ENCODE results near the gene TBR1. TPM values are rescaled to one million over a fixed set of nuclear protein-coding genes. Genes with fewer than 3 reads are reported as not detected.

TBR1 gene
- total RNA-seq (1 to 10 TPM; 2.4 to 5.3 TPM), polyA plus RNA-seq (ENCODE audit: insufficient read depth, low read depth, low replicate concordance) (0.92 TPM)
- long read RNA-seq, donor 1 = 0 reads
- long read RNA-seq, donor 2 = 0 reads

- intact Hi-C loops (cut with DNase I; ENCODE audit: low total_unique reads) = no loop called here
- Histone ChIP-seq H3K4me3 (no peak within 1 kb of the TSS), H3K36me3 (ENCODE audit: low read depth, missing control alignments) (no peaks in the 10 kb centered on the region), H3K9me3 (no peaks in the 10 kb centered on the region), H3K27me3 (peaks cover 3% of the 10 kb centered on the region), H3K4me1 (no peaks in the 10 kb centered on the region), H3K27ac (no peak within 1 kb of the TSS)
- no peak for DNase-seq
- TF ChIP-seq POLR2A (IDR thresholded peaks at IDR 0.05) = no peak
- TF ChIP-seq CTCF (IDR thresholded peaks at IDR 0.05) = no peak
- 13 to 18% methylated on average over 12 to 16 of the region's 16 CpGs for WGBS, 2 donors
Observed at GRCh38 chr2:161415987-161416707, at the start of gene TBR1. TSS of gene TBR1 (plus strand) at chr2:161416297. CDS start at chr2:161416411, 114 bp downstream.

GRCh38 chr2:161367675-161368074, 48.4 kb upstream of the TBR1 start:
- no peak for TF ChIP-seq CTCF (IDR thresholded peaks at IDR 0.05)
- TF ChIP-seq POLR2A (IDR thresholded peaks at IDR 0.05) = no peak
- no peak overlapping the region for H3K4me3 ChIP-seq
- no peak overlapping the region for H3K27ac ChIP-seq
- no peaks in the 10 kb centered on the region for H3K27me3 ChIP-seq
- intact Hi-C loops (cut with DNase I; ENCODE audit: low total_unique reads) = no loop called here
- no peaks in the 10 kb centered on the region for H3K36me3 ChIP-seq (ENCODE audit: low read depth, missing control alignments)
- 74 to 79% methylated on average over 3 of the region's 3 CpGs for WGBS, 2 donors
- no peaks in the 10 kb centered on the region for H3K9me3 ChIP-seq
- no peaks in the 10 kb centered on the region for H3K4me1 ChIP-seq
- DNase-seq = no peak

GRCh38 chr2:161369311-161369710, 46.8 kb upstream of the TBR1 start:
- no peak overlapping the region for H3K27ac ChIP-seq
- intact Hi-C loops (cut with DNase I; ENCODE audit: low total_unique reads) = no loop called here
- no peaks in the 10 kb centered on the region for H3K4me1 ChIP-seq
- H3K9me3 ChIP-seq = no peaks in the 10 kb centered on the region
- 79 to 94% methylated on average over 2 of the region's 2 CpGs for WGBS, 2 donors
- no peak for DNase-seq
- H3K4me3 ChIP-seq = no peak overlapping the region
- TF ChIP-seq CTCF (IDR thresholded peaks at IDR 0.05) (no peak), POLR2A (IDR thresholded peaks at IDR 0.05) (no peak)
- H3K36me3 ChIP-seq (ENCODE audit: low read depth, missing control alignments) = no peaks in the 10 kb centered on the region
- H3K27me3 ChIP-seq = no peaks in the 10 kb centered on the region

- intact Hi-C loops (cut with DNase I; ENCODE audit: low total_unique reads) = no loop called here
- Histone ChIP-seq H3K27me3 (no peaks in the 10 kb centered on the region), H3K36me3 (ENCODE audit: low read depth, missing control alignments) (no peaks in the 10 kb centered on the region), H3K9me3 (no peaks in the 10 kb centered on the region), H3K4me3 (no peak overlapping the region), H3K27ac (no peak overlapping the region), H3K4me1 (no peaks in the 10 kb centered on the region)
- no peak for TF ChIP-seq CTCF (IDR thresholded peaks at IDR 0.05)
- TF ChIP-seq POLR2A (IDR thresholded peaks at IDR 0.05) = no peak
- no peak for DNase-seq
- 61 to 74% methylated on average over 3 of the region's 3 CpGs for WGBS, 2 donors
Observed at GRCh38 chr2:161370981-161371380, 45.1 kb upstream of the TBR1 start.

GRCh38 chr2:161371869-161372268, 44.2 kb upstream of the TBR1 start:
- H3K27me3 ChIP-seq = no peaks in the 10 kb centered on the region
- no peaks in the 10 kb centered on the region for H3K9me3 ChIP-seq
- H3K36me3 ChIP-seq (ENCODE audit: low read depth, missing control alignments) = no peaks in the 10 kb centered on the region
- no peak for TF ChIP-seq POLR2A (IDR thresholded peaks at IDR 0.05)
- no peak for TF ChIP-seq CTCF (IDR thresholded peaks at IDR 0.05)
- no peak overlapping the region for H3K4me3 ChIP-seq
- intact Hi-C loops (cut with DNase I; ENCODE audit: low total_unique reads) = no loop called here
- 40 to 56% methylated on average over 1 of the region's 1 CpG for WGBS, 2 donors
- H3K27ac ChIP-seq = no peak overlapping the region
- no peaks in the 10 kb centered on the region for H3K4me1 ChIP-seq
- no peak for DNase-seq
